Mucosa of descending colon (tissue), 3 donors: Measurements from ENCODE around the gene MYO1G. TPM values are rescaled to one million over a fixed set of nuclear protein-coding genes. Genes with fewer than 3 reads are reported as not detected.

Experiments used
- ATAC-seq: fragments of 200-7000 bp; cut with Tn5 transposase; one replicate; pipeline ENCODE4 v1.9.1; 2020; ENCODE audit warnings: mild to moderate bottlenecking, moderate library complexity
- DNase-seq, 3 donors: peaks; one replicate each; pipeline ENCODE4 v3.0.0-alpha.2; 2020
- H3K36me3 ChIP-seq: fragments of 200-600 bp; one replicate; pipeline ENCODE4 v1.8.0; 2021; ENCODE audit warnings: low read depth, mild to moderate bottlenecking
- H3K4me1 ChIP-seq: fragments of 200-600 bp; one replicate; pipeline ENCODE4 v1.8.0; 2021; ENCODE audit warnings: low read depth, mild to moderate bottlenecking
- H3K4me3 ChIP-seq: fragments of 200-600 bp; one replicate; pipeline ENCODE4 v1.8.0; 2021; ENCODE audit warnings: mild to moderate bottlenecking
- H3K9me3 ChIP-seq: fragments of 200-600 bp; one replicate; pipeline ENCODE4 v1.8.0; 2021; ENCODE audit warnings: mild to moderate bottlenecking
- CTCF ChIP-seq: fragments of 200-600 bp; IDR thresholded peaks from one replicate; pipeline ENCODE4 v1.8.0; 2022; ENCODE audit warnings: antibody characterized with exemption, mild to moderate bottlenecking
- intact Hi-C, 2 donors: fragments of 100-400 bp; cut with DNase I in 1 of 2; cut with micrococcal nuclease in 1 of 2; formaldehyde crosslinking; loops; one replicate each; pipeline versions ENCODE4 v1.11.0 to v1.11.1; 2022; cut with DNase I, micrococcal nuclease
- total RNA-seq, 3 donors: library from RNA; stranded (reverse); fragmentation: NEBNext Ultra II Directional in 2 of 3; extraction: Animal tissue kit (Norgen Biotek cat#: 25700) in 2 of 3; gene quantifications; one replicate each; pipeline versions ENCODE4 v1.2.1 to v1.2.4, GENCODE V29; 2021 to 2023
- donor health status: DM: no; HTN: no; CAD: no; lungs with moderate emphysema.
- donor health status: DM: no; HTN: no; CAD: no.
- donor health status: DM: no; HTN: yes; CAD: no.

Gene MYO1G
- total RNA-seq, 3 donors from 2014 or later, result 3.8 to 6.9 (median 3.9) TPM

- DNase-seq (peak in 1 of 3 donors; percentile 9), ATAC-seq (peak; percentile 59)
- TF ChIP-seq CTCF, result no peak
- Histone ChIP-seq H3K4me3 (no peak overlapping the region), H3K36me3 (no peaks in the 10 kb centered on the region), H3K4me1 (no peaks in the 10 kb centered on the region), H3K9me3 (no peaks in the 10 kb centered on the region)
- intact Hi-C loops, result no loop called here
Observed at GRCh38 chr7:44914992-44915607, 63.7 kb downstream of the MYO1G start.

GRCh38 chr7:44912775-44913347 is 66.0 kb downstream of the MYO1G start:
- Histone ChIP-seq H3K9me3 (no peaks in the 10 kb centered on the region), H3K36me3 (no peaks in the 10 kb centered on the region), H3K4me3 (no peak overlapping the region), H3K4me1 (no peaks in the 10 kb centered on the region)
- intact Hi-C loops, result no loop called here
- no peak for ATAC-seq
- DNase-seq, result no peak
- TF ChIP-seq CTCF, result no peak

Other genes with a start within 250 kb of the MYO1G start
- gene ZMIZ2, start 230.2 kb downstream of the MYO1G start, total RNA-seq, result 100 to 1,000 TPM in 1 of 3 donors, 10 to 100 TPM in 2; 80.4 to 104 (median 89.8) TPM
- 1,000 to 10,000 TPM in 2 of 3 donors, 100 to 1,000 TPM in 1; 792 to 1,320 (median 1,014) TPM for gene PPIA, start 182.3 kb downstream of the MYO1G start, total RNA-seq
- gene H2AZ2, start 130.9 kb downstream of the MYO1G start, total RNA-seq, result 100 to 1,000 TPM; 126 to 242 (median 158) TPM
- 10 to 100 TPM; 18.5 to 47.1 (median 20.1) TPM for gene PURB, start 93.5 kb downstream of the MYO1G start, total RNA-seq
- gene CCM2, start 21.2 kb upstream of the MYO1G start, total RNA-seq, result 10 to 100 TPM; 33.4 to 43.8 (median 35.8) TPM
- 10 to 100 TPM in 1 of 3 donors, 1 to 10 TPM in 1, under 1 TPM in 1; 0.49 to 14.5 (median 1.2) TPM for gene NACAD, start 110.0 kb upstream of the MYO1G start, total RNA-seq
- 100 to 1,000 TPM in 1 of 3 donors, 10 to 100 TPM in 2; 84.0 to 122 (median 85.6) TPM for gene TBRG4, start 132.7 kb upstream of the MYO1G start, total RNA-seq
- 10 to 100 TPM in 1 of 3 donors, 1 to 10 TPM in 2; 5.4 to 13.5 (median 9.0) TPM for gene RAMP3, start 178.8 kb upstream of the MYO1G start, total RNA-seq